PC-3 (cell line): ENCODE results near the gene UBL7. TPM values are rescaled to one million over a fixed set of nuclear protein-coding genes. Genes with fewer than 3 reads are reported as not detected.

ENCODE experiments used
- ATAC-seq: fragments of 200-7000 bp; cut with Tn5 transposase; 2 replicates; pipeline ENCODE4 v1.9.1; 2020; ENCODE audit warnings: mild to moderate bottlenecking, moderate library complexity
- BruUV-seq: library from RNA; stranded (reverse); fragments of 400-500 nt; replicated peaks from 2 replicates; lab custom pipeline; 2021; lab: Mats Ljungman, UMichigan
- CTCF ChIA-PET: fragments of 300-600 bp; sonication (Branson Sonifier 250); formaldehyde crosslinking; loops from one replicate; lab custom pipeline; 2022; ENCODE audit warnings: antibody characterized with exemption; lab: Charles Lee
- POLR2A ChIA-PET: fragments of 300-600 bp; sonication (Branson Sonifier 250); formaldehyde crosslinking; loops from one replicate; lab custom pipeline; 2022; ENCODE audit warnings: antibody characterized with exemption; ENCODE audit not compliant: unreplicated experiment; lab: Charles Lee
- DNase-seq: peaks from one replicate; pipeline ENCODE4 v3.0.0-alpha.2; 2015
- H2AFZ ChIP-seq: fragments of 300-600 bp; sonication (generic); 2 replicates; pipeline ENCODE4 v1.6.0; 2016; ENCODE audit warnings: antibody characterized with exemption, low read length
- H3F3A ChIP-seq: fragments of 300-600 bp; sonication (generic); one replicate; pipeline ENCODE4 v1.6.0; 2017; ENCODE audit warnings: antibody characterized with exemption, low read length, control low read depth, mild to moderate bottlenecking; ENCODE audit not compliant: unreplicated experiment
- H3K27ac ChIP-seq: fragments of 300-600 bp; sonication (generic); 2 replicates; pipeline ENCODE4 v1.5.1; 2016; ENCODE audit warnings: mild to moderate bottlenecking, low read length
- H3K27me3 ChIP-seq: fragments of 300-600 bp; sonication (generic); 2 replicates; pipeline ENCODE4 v1.6.1; 2016; ENCODE audit warnings: low read length, mixed read lengths
- H3K36me3 ChIP-seq: fragments of 300-600 bp; sonication (generic); 2 replicates; pipeline ENCODE4 v1.6.1; 2016; ENCODE audit warnings: low read depth, mixed run types, low read length, mixed read lengths
- H3K4me1 ChIP-seq: fragments of 300-600 bp; sonication (generic); 2 replicates; pipeline ENCODE4 v1.5.1; 2016; ENCODE audit warnings: low read length; ENCODE audit not compliant: insufficient read depth
- H3K4me2 ChIP-seq: fragments of 300-600 bp; sonication (generic); 2 replicates; pipeline ENCODE4 v1.6.0; 2016; ENCODE audit warnings: low read length
- H3K4me3 ChIP-seq: fragments of 300-600 bp; sonication (generic); 2 replicates; pipeline ENCODE4 v1.5.1; 2016; ENCODE audit warnings: mild to moderate bottlenecking, low read length, mixed read lengths
- H3K79me2 ChIP-seq: fragments of 300-600 bp; sonication (generic); 2 replicates; pipeline ENCODE4 v1.6.1; 2017; ENCODE audit warnings: low read length, mixed read lengths
- H3K9ac ChIP-seq: fragments of 300-600 bp; sonication (generic); 2 replicates; pipeline ENCODE4 v1.6.0; 2016; ENCODE audit warnings: mild to moderate bottlenecking, low read length
- H3K9me2 ChIP-seq: fragments of 300-600 bp; sonication (generic); replicated peaks from 2 replicates; pipeline ENCODE4 v1.6.1; 2016; ENCODE audit warnings: mixed run types, low read length, mixed read lengths
- H3K9me3 ChIP-seq: fragments of 300-600 bp; sonication (generic); 2 replicates; pipeline ENCODE4 v1.6.1; 2016; ENCODE audit warnings: low read length, mixed read lengths
- H4K20me1 ChIP-seq: fragments of 300-600 bp; sonication (generic); 2 replicates; pipeline ENCODE4 v1.6.1; 2016; ENCODE audit warnings: low read length, mixed read lengths
- EZH2 ChIP-seq: fragments of 300-600 bp; sonication (generic); IDR thresholded peaks from one replicate; pipeline ENCODE4 v1.6.1; 2017; ENCODE audit warnings: antibody characterized with exemption, mild to moderate bottlenecking, low read length; ENCODE audit not compliant: unreplicated experiment
- EZH2phosphoT487 ChIP-seq: fragments of 300-600 bp; sonication (generic); IDR thresholded peaks from 2 replicates; pipeline ENCODE4 v1.6.1; 2018; ENCODE audit warnings: mild to moderate bottlenecking, antibody characterized with exemption, low read length, borderline replicate concordance
- intact Hi-C: fragments of 100-400 bp; cut with micrococcal nuclease; formaldehyde crosslinking; loops from 2 replicates; pipeline ENCODE4 v1.9.0; 2023
- total RNA-seq: library from RNA; depleted of rRNA; stranded (reverse); fragments of >200 nt; gene quantifications from 2 replicates; pipeline ENCODE4 v1.2.3, GENCODE V29; 2014
- TF ChIP-seq, protein P1 (sequence below): fragments of 300-600 bp; sonication (generic); conservative IDR thresholded peaks from 2 replicates; pipeline ENCODE4 v1.5.1; 2017; ENCODE audit warnings: antibody characterized with exemption, low read depth, mild to moderate bottlenecking, low read length

The UBL7 gene
- total RNA-seq, 1 experiment from 2014 or later: 57.1 TPM

DNA sequence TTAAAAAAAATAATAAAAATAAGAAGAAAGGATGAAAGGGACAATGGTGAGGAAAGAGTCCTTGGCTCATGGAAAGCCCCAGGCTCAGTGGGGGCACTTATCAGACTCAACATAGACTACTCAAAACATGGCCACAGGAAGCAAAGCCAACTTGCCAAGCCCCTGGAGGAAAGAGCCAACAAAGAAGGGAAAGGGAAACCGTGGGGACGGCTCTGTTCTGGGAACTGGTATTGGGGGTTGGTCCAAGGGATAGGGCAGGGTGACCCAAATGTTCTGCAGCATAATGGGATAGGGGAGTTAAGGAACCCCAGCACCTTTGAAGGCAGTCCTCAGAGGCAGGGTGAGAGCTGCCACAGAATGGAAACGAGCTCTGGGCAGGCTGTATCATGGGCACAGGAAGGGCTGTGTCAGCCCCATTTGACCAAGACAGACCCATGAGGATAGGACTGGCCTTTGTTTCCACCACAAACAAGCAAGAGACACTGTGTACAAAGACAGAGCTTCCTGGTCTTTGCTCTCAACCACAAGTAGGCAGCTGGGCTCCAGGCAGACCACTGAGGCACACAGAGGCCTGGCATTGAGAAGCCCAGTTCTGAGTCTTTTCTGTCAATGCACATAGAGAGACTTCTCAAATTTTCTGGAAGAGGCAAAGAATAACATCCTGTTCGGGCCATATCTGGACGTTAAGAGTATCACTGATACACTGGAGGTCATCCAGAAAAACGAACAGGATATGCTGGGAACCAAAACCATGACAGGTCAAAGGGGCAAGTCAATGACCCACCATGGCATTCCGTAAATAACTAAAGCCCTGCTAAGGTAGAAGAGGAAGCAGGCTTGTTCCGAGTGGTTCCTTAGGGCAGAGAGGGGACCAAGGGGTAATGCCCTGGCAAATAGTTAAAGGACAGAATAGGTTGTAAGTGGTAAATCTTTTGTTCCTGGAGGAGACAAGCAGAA is 16.6 kb downstream of the UBL7 start:
- DNase-seq: no peak
- POLR2A ChIA-PET: no interaction called here
- intact Hi-C loops: no loop called here
- Histone ChIP-seq H3K79me2 (no peaks in the 10 kb centered on the region), H3K4me2 (no peak overlapping the region), H2AFZ (no peak overlapping the region), H3K9me3 (no peaks in the 10 kb centered on the region), H4K20me1 (no peaks in the 10 kb centered on the region), H3K4me1 (no peaks in the 10 kb centered on the region), H3K36me3 (no peaks in the 10 kb centered on the region; the same call in 1 of the 2 replicates), H3K9ac (no peak overlapping the region), H3K9me2 (no peaks in the 10 kb centered on the region), H3F3A (no peaks in the 10 kb centered on the region), H3K27ac (no peak overlapping the region), H3K4me3 (no peak overlapping the region), H3K27me3 (no peaks in the 10 kb centered on the region)
- TF ChIP-seq EZH2: no peak
- no peak for TF ChIP-seq EZH2phosphoT487
- TF ChIP-seq, protein P1, sequence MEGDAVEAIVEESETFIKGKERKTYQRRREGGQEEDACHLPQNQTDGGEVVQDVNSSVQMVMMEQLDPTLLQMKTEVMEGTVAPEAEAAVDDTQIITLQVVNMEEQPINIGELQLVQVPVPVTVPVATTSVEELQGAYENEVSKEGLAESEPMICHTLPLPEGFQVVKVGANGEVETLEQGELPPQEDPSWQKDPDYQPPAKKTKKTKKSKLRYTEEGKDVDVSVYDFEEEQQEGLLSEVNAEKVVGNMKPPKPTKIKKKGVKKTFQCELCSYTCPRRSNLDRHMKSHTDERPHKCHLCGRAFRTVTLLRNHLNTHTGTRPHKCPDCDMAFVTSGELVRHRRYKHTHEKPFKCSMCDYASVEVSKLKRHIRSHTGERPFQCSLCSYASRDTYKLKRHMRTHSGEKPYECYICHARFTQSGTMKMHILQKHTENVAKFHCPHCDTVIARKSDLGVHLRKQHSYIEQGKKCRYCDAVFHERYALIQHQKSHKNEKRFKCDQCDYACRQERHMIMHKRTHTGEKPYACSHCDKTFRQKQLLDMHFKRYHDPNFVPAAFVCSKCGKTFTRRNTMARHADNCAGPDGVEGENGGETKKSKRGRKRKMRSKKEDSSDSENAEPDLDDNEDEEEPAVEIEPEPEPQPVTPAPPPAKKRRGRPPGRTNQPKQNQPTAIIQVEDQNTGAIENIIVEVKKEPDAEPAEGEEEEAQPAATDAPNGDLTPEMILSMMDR: no peak
- ATAC-seq: no peak
- BruUV-seq: no TSS peak
- CTCF ChIA-PET: no interaction called here

DNA sequence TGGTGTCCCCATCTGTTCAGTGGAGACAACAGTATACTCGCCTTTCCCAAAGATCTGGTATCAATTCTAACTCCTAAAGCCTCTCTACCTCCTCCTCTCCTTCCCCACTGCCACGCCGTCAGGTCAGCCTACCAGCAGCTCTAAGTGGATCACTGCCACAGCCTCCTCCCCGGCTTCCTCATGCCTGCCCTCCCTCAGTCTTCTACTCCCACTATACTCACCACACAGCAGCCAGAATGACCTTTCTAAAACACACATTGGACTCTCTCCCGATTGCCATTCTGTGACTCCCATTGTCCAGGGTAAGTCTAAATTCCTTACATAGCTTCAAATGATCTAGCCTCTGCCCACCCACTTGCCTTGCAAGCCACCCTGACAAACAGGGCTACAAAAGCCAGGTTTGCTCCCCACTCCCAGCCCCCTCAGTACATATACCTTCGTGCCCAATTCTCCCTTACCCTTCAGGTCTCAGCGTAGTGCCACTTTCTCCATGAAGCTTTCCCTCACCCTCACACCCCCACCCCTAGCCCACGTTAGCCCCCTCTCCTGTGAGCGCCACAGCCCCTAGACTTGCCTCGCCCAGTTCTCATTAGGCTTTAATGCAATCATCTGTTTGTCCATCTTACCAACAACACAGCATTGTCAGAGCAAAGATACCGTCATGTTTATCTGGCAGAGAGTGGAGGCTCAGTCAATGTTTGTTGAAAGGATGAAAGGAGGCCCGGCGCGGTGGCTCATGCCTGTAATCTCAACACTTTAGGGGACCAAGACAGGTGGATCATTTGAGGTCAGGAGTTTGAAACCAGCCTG is 17.7 kb downstream of the UBL7 start:
- Histone ChIP-seq H3K9me2 (no peaks in the 10 kb centered on the region), H3K79me2 (no peaks in the 10 kb centered on the region), H3K4me2 (no peak overlapping the region), H3K9me3 (no peaks in the 10 kb centered on the region), H3K36me3 (no peaks in the 10 kb centered on the region; the same call in 1 of the 2 replicates), H3K27ac (no peak overlapping the region), H3F3A (no peaks in the 10 kb centered on the region), H2AFZ (no peak overlapping the region), H3K27me3 (no peaks in the 10 kb centered on the region), H3K4me3 (no peak overlapping the region), H3K9ac (no peak overlapping the region), H4K20me1 (no peaks in the 10 kb centered on the region), H3K4me1 (peaks cover 3% of the 10 kb centered on the region; the same call in 1 of the 2 replicates)
- no peak for DNase-seq
- TF ChIP-seq EZH2phosphoT487: no peak
- TF ChIP-seq EZH2: no peak
- TF ChIP-seq, protein P1: no peak
- no TSS peak for BruUV-seq
- ChIA-PET POLR2A (no interaction called here), CTCF (no interaction called here)
- no peak for ATAC-seq
- intact Hi-C loops: no loop called here
